GM18519 (cell line): ENCODE results near the gene NPL.
A peak's percentile ranks its signal among the peaks of the same experiment; 100 is the strongest.

Experiments
- ATAC-seq: cut with Tn5 transposase; IDR thresholded peaks from one replicate; pipeline ENCODE4 v1.9.1; 2021; ENCODE audit warnings: mild to moderate bottlenecking, moderate library complexity; ENCODE audit not compliant: unreplicated experiment, low FRiP score

The NPL gene, protein sequence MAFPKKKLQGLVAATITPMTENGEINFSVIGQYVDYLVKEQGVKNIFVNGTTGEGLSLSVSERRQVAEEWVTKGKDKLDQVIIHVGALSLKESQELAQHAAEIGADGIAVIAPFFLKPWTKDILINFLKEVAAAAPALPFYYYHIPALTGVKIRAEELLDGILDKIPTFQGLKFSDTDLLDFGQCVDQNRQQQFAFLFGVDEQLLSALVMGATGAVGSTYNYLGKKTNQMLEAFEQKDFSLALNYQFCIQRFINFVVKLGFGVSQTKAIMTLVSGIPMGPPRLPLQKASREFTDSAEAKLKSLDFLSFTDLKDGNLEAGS

DNA sequence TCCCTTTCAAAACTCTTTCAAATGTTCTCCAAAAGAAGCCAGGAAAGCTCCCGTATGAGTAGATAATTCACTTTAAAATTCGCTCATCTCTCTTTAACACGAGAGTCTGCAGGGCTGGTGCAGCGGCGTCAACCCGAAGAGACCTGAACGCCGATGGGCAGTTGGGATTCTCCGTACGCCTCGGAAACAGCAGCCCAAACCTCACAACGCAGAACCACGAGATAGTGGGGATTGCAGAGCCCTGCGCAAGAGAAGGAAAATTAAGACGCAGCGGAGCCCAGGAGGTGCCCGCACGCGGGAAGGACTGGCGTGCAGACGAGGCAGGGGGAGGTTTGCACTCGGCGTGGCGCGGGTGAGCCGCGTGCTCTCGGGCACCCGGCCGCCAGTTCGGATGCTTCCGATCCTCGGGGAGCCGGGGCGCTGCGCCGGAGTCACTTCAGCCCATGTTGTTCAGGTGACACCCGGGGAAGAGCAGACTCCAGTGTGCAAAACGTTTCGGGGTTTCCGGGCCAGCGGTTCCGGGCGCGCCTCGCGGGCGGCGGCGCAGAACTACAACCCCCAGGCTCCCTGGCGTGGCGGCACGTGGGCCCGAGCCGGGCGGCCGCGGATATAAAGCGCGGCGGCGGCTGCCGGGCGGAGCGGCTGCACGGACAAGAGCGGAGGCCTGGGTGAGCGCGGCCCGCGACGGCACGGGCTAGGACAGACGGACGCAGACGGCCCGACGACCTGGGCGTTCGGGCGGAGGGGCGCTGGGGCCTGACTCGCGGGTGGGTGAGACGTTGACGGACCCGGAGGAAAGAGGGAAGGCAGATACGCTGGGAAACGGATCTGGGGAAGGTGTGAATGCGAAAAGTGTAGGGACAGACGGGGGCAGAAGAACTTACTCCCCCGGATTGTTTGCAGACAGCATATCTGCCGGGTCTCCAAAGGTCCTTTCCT lies at the start of gene NPL:
Gene NPL, plus strand, starts transcription at position 636 of the 939 bp plus-strand sequence. CDS start 4,599 bp downstream, outside the sequence.
- peak; percentile 85 for ATAC-seq

DNA sequence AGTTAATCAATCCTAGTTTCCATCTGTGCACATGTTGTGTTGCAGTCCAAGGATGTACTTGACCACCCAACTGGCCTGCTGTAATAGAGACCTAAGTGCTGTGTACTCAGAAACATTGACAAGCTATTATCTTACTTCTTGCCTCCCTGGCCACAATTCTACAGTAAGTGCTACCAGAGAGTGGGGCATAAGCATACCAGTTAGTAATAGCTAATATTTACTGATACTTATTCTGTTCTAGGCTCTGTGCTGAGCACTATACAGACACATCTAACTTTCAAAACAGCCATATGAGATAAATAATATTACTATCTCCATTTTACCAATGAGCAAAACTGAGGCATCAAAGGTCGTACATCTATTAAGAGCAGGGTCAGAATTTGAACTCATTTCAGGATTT lies 49.5 kb upstream of the NPL start:
- no peak for ATAC-seq

DNA sequence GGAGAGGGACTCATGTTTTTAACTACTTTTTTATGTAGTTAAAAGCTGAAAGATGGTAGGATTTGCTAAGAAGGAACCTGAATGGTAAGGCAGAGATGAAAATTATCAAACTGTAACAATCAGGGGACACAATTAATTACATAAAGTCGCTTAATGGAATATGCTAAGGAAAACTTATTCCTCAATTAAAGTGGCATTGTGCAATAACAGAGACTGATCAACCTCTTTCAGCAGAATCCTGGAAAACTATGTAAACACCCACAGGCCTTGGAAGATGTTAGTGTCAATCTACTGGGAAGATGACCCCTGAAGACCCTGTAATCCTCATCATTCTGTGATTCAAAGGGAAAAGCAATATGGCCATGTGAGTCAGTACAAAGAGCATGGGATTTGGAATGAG lies 46.8 kb upstream of the NPL start:
- no peak for ATAC-seq

DNA sequence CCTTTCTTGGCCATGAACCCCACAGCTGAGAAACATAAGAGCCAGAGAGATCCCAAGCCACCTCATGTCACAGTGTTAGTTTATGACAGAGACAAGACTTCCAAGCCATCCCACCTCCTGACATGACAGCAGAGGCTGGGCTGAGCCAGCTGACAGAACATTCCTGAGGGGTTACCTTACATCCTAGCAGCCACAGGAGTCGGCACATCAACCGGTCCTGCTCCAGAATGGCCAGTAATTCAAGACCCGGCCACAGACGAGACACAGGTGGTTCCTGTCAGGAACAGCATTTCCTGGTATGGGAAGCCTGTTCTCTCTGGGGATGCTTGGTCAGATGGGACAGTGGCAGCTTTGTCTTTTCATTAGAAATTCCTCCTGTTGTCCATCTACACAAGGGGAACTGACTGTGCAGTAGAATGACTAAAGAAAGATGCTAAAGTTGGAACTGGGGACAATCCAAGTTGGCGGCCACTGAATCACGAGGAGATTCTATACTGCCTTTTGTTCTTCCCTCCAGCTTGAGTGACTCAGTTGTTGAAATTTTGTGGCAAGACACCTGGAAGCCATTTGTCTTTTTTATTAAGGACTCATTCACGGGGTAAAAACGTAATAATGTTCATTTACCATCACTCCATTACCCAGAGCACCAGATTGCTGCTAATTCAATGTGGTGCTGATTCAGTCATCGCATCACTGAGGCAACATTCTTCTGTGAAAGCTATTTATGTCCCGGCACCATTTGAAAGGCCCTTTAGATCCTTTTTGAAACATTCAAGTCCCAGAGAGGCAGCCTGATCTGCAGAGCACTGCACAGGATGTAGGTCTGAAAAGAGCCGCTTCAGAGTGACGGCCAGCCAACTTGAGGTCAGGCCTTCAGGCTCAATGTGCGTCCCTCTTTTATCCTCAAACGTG lies 37.2 kb upstream of the NPL start:
- ATAC-seq: no peak

DNA sequence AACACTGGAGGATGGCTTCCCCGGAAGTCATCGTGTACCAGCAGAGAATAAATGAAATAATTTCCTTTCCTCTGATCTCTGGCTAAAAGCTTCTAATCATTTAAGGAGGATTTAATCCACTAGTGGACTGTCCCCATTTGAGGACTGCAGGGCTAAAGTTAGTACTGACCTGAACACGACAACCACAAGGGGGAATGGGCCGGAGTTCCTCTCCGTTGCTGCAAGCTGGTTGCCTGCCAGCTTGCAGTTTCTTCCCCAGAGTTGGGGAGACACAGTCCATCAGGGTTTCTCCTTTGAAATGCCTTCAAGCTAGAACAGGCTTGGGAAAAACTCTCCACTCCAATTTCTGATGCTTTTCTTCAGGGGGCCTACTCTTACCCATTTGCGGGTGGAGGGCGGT lies 35.5 kb upstream of the NPL start:
- ATAC-seq: no peak

DNA sequence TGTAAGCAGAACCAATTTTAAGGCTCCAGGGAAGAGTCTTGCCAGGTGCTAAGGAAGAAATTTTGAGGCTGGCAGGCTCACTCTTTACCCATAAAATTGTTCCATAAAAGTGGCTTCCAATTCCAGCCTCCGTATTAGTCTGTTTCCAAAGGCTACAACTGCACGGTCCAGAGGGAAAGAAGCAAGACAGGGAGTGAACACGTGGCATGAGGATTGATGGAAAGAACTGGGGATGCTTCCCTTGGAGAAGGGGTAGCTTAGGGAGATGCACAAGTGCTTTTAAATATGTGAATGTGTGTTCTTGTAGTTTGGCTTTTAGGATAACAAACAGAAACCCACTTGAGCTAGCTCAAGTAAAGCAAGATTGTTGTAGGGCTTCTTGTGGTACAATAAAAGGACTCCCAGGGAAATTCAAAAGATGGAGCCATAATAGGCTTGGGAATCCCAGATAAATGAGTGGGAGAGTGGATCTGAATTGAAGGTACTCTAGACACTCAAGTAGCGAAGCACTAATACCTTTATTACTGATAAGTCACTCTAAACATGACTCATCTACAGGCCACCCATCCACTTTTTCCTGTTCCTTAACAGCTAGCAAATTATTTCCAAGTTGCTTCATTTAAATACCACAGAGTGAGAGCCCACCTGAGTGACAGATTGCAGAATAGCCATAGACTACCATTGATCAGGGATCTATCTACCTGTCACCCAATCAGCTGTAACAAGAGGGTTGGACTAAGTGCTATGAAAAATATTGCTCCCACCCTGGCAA lies 34.8 kb upstream of the NPL start:
- no peak for ATAC-seq

DNA sequence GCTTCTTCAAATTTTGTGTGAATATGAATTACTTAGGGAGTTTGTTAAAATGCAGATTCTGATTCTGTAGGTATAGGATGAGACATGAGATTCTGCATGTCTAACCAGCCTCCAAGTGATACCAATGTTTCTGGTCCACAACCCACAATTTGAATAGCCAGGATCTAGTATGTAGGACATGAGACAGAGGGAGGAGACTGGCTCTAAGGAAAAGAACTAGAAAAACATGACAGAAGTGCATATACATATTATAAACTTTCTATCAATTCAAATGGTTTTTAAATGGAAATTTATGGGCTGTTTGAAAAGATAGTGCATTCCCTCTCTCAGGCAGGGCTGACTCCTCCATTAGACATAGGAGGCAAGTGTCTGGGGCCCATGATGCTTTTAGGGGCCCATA lies 33.9 kb upstream of the NPL start:
- ATAC-seq: no peak

DNA sequence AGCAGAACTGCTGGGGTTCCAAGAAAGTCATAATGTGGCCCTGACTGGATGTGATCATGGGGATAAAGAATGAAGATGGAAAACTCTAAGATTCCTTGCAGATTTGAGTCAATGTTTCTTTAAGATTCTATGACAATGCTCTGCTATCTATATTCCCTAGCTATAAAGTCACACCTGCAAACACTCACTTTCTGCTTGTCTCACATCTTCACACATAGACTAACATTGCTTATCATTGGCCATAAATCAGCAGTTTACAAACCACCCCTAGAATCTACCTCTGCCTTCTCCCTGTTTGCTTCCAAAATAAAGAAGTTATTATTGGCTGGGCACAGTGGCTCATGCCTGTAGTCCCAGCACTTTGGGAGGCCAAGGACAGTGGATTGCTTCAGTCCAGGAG lies 33.1 kb upstream of the NPL start:
- ATAC-seq: no peak

DNA sequence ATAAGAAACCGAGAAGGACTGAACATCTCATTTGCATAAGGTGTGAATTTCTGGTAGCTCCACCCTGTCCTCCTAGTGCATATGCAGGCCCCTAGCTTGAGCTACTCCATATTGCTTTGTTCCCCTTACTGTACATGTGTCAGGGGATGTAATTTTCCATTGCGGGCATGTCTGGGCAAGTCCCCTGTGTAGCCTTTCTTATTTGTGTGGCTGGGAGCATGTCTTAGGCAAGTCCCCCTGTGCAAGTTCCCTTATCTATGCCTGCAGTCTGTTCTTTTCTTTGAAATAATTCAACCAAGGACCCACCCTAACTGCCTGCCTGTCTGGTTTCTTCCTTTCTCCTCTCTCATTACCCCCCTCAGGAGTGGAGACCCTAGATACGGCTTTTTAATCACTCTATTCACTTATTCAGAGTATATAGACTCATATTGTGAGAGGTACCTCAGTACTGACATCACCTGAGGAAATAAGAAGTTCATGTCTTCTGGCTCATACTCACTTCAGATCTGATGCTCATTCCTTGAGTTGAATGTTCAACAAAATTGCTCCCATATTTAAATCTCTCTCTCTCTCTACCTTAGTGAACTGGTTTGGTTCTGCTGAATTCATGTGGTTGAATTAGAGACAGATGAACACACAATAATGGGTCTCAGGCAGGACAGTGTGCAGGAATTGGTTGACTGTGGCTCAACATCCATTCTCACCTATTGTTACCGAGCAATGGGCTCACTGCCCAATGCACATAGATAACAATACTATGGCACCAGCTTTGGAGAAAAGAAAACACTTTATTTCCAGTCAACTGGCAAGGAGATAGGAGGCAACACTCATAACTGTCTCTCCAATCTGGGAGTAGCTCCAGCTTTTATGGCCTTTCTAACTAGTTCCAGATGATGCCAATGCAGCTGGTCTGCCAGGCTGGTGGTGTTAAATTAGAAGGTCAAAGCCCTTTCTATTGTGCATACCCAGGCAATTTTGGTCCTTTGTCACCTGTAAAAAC lies 27.9 kb upstream of the NPL start:
- ATAC-seq: no peak

DNA sequence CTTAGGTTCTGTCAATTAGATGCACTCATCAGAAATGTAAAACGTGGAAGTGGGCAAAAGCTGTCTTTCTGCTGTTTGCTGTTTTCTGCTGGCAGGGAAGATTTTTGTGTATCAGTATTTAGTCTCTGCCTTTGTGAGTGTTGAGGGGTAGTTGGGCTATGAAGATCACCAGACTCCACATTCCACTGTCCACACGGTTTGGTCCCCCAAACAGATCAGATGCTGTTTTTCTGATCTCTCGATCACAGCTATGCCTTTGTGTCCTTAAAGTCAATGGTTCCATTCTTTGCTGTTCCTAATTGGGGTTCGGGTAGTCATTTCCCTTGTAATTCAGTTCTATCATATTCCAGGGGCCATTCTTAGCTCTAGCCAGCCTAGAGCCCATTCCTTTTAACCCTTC lies 27.0 kb upstream of the NPL start:
- no peak for ATAC-seq

DNA sequence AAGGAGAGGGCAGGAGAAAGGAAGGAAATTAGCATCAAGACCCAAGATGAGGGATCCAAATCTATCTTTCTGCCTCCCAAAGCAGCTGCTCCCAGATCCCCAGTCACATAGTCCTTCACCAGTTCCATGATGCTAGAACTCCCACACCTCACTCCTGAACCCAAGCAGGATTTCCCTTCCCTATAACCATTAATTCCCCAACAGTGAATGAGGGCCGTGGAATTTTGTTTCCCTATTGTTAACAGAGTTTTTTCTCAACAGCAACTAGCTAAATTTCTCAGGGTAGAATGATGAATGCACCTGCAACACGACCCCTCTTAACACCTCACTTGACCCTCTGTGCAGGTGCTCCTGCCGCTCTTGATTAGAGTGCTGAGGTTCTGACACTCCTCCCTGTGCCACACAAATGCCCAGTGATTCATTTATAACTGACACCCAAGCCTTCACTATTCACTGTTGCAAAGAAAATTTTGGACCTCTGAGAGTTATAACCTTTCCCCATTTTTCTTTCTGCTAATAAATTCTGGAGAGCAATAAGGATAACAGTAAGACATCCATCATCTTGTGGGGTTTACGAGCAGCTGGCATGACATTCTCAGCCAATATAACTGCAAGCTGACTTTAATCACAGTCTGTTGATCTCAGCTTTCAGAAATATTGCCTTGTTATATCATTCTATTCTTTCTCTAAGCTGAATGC lies 25.4 kb upstream of the NPL start:
- no peak for ATAC-seq

DNA sequence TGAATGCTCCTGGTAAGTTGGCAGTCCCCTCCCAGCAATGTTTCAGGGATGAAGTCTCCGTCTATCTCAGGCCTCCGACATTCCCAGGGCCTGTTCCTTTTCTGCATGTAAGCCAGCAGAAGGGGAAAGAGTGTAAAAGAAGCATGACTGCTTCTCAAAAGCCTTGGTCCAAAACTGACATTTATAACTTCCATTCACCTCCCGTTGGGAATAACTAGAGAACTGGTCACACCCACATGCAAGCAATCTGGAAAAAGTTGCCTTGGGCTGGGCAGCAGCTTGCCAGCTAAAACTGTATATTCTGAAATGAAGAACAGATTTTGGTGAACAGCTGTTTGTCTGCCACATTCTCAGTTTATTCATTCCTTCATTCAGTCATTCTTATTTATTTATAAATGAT lies 24.2 kb upstream of the NPL start:
- ATAC-seq: no peak

DNA sequence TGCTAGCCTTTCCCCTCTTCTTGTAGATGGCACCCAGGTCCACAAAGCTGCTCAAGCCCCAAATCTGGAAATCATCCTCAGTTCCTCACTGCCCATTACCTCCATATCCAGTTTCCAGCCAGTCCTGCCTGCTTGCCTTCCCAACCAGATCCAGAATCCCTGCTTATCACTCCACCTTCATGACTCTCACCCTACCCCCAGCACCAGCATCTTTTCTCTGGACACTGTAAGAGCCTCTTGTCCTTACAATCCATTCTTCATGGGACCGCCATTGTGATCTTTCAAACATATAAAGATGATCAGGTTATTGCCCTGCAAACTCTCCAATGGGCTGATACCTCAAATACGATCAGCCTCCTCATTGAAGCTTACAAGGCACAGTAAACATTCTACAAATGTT lies 23.5 kb upstream of the NPL start:
- ATAC-seq: no peak

DNA sequence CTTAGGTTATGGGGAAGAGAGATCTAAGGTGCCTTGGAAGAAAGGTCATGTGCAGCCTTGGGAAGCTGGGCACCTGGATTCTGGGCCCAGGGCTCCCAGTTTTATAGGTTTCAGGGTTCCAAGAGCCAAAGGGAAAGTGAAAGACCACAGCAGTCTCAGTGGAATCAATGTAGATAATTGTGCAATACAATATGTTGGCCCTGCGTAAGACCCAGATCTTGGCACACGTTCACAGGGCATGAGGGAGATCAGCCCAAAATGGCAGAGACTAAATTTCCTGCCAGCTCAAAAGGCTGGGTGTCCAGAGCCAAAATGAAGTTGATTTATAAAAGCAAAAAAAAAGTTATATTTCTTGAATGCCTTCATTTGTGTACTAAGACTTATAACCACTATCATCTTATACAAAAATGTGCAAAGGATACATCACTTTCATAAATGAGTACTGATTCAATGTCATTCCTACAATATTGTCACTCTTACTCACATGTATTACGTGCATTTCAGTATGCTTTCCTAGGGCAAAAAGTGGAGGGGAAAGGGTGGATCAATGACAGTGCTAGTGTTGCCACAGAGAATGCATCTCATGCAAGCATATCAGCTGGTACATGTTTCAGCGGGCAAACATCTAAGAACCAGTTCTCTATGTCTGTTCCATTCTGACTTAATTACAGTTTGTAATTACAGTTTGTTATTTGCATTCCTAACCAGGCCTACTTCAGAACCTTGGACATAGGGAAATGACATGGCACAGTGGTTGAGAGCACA lies 22.5 kb upstream of the NPL start:
- ATAC-seq: no peak

DNA sequence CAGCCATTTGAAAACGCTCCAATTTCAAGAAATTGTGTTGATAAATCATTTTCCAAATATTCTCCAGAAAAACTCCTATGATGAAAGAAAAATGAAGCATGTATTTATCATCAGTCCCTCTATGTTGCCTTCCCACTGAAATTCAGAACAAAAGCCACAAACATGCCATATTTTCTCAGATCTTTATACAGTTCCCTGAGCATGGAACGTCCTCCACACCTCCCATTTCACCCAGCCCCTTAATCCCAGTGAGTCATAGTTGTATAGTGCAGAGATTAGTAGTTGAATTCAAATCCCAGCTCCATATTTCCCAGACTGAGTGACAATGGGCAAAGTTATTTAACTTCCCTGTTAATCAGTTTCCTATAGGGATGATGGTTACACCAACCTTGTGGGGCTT lies 20.6 kb upstream of the NPL start:
- no peak for ATAC-seq

DNA sequence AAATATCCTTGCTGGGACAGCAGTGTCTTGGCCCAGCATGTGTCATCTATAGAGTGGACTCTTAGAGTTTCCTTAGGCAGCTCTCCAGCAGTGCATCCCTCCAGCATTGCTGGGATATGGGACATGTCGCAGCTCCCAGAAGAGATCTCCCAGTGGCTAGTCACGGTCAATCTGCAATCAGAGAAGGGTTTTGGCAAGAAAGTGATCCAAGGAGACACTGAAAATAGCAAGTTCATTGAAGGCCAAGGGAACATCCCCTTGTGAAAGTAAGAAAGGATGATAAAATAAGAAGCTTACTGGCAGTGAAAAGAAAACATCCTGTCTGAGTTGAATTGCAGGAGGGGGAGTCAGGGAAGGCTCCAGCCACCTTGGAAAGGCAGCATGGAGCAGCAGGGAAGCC lies 19.3 kb upstream of the NPL start:
- no peak for ATAC-seq

DNA sequence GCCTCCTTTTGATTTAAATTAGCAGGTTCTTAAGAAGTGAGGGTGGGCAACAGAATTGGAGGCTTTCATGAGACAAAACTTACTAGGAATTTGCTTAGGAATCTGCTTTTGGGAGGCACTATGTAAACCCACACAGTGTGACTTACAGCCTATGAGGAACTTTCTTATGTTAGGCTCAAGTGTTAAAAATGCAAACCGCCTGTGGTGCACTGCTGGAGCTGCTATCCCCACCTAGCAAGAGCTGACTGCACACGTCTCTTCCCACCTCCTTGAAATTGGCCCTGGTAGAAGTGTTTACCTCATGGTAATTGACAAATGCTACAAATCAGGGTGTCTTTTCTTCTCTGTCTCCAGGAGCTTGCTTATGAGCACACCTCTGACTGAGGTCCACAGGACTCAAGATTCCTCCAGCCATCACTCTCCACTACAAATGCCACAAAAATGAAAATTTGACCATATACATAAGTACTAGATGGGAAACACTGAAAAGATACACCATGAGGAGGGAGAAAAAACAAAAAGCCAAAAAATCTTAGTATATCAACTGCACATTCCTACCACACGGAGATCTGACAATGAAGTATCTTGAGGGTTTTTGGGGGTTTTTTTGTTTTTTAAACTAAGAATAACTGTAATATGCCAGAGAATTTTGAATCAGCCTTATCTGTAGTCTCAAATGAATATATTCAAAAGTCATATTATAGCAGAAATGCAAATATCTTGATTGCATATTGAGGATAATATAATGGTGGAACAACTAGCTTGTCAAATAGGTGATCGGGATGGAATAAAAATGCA lies 18.2 kb upstream of the NPL start:
- no peak for ATAC-seq
